ENCODE measurements around the gene PHLPP2.

PHLPP2 gene

GRCh38 chr16:71761097-71761496, 36.6 kb upstream of the PHLPP2 start (continued):
- TF ChIP-seq TOX (CRISPR knock-in tag; IDR thresholded peaks at IDR 0.05; ENCODE audit: borderline replicate concordance) (no peak), BACH2 (CRISPR knock-in tag; IDR thresholded peaks at IDR 0.05; ENCODE audit: borderline replicate concordance) (no peak), ISL1 (CRISPR knock-in tag; IDR thresholded peaks at IDR 0.05) (no peak), ZNF8 (CRISPR knock-in tag; IDR thresholded peaks at IDR 0.05) (no peak)

GRCh38 chr16:71758293-71758760, 33.8 kb upstream of the PHLPP2 start:
- no peak for TF ChIP-seq CSDC2 (CRISPR knock-in tag; IDR thresholded peaks at IDR 0.05)
- TF ChIP-seq ISL1 (CRISPR knock-in tag; IDR thresholded peaks at IDR 0.05): no peak
- no peak for TF ChIP-seq ZNF565 (CRISPR knock-in tag; conservative IDR thresholded peaks at IDR 0.05; ENCODE audit: low read depth)
- TF ChIP-seq CSRNP3 (CRISPR knock-in tag; IDR thresholded peaks at IDR 0.05): no peak
- TF ChIP-seq POU6F1 (CRISPR knock-in tag; IDR thresholded peaks at IDR 0.05; ENCODE audit: borderline replicate concordance, low read depth): no peak
- TF ChIP-seq CREB5 (CRISPR knock-in tag; IDR thresholded peaks at IDR 0.05; ENCODE audit: low read depth): no peak
- TF ChIP-seq PATZ1 (CRISPR knock-in tag; IDR thresholded peaks at IDR 0.05; ENCODE audit: borderline replicate concordance): no peak
- TF ChIP-seq ZC3H10 (CRISPR knock-in tag; IDR thresholded peaks at IDR 0.05): no peak
- no peak for TF ChIP-seq ZNF70 (CRISPR knock-in tag; IDR thresholded peaks at IDR 0.05)
- no peak for TF ChIP-seq ARNTL (CRISPR knock-in tag; IDR thresholded peaks at IDR 0.05; ENCODE audit: borderline replicate concordance, low read depth)
- no peak for TF ChIP-seq OSR1 (CRISPR knock-in tag; IDR thresholded peaks at IDR 0.05)
- TF ChIP-seq BACH2 (CRISPR knock-in tag; IDR thresholded peaks at IDR 0.05; ENCODE audit: borderline replicate concordance): no peak
- no peak for TF ChIP-seq ZFP30 (CRISPR knock-in tag; IDR thresholded peaks at IDR 0.05)
- no peak for TF ChIP-seq ESRRG (CRISPR knock-in tag; IDR thresholded peaks at IDR 0.05)
- no peak for TF ChIP-seq TOX (CRISPR knock-in tag; IDR thresholded peaks at IDR 0.05; ENCODE audit: borderline replicate concordance)
- TF ChIP-seq ZFP3 (CRISPR knock-in tag; IDR thresholded peaks at IDR 0.05): no peak
- no peak for TF ChIP-seq GLIS3 (CRISPR knock-in tag; IDR thresholded peaks at IDR 0.05)
- ATAC-seq: no peak

GRCh38 chr16:71754652-71755051, 30.2 kb upstream of the PHLPP2 start:
- ATAC-seq: no peak
- TF ChIP-seq TOX (CRISPR knock-in tag; IDR thresholded peaks at IDR 0.05; ENCODE audit: borderline replicate concordance) (no peak), ZFP30 (CRISPR knock-in tag; IDR thresholded peaks at IDR 0.05) (no peak), CREB5 (CRISPR knock-in tag; IDR thresholded peaks at IDR 0.05; ENCODE audit: low read depth) (no peak), ZFP3 (CRISPR knock-in tag; IDR thresholded peaks at IDR 0.05) (no peak), ISL1 (CRISPR knock-in tag; IDR thresholded peaks at IDR 0.05) (no peak), TCF4 (CRISPR knock-in tag; IDR thresholded peaks at IDR 0.05; ENCODE audit: borderline replicate concordance) (no peak), CSRNP3 (CRISPR knock-in tag; IDR thresholded peaks at IDR 0.05) (no peak), RARB (CRISPR knock-in tag; IDR thresholded peaks at IDR 0.05) (no peak)
